HG03280 (cell line): ENCODE results near the gene ALDH9A1.
"Not testable (repeated sequence)": the region's sequence is repeated elsewhere in the genome, so short reads cannot be mapped to it uniquely, and the experiment has no call there.

Source experiments
- ATAC-seq: cut with Tn5 transposase; IDR thresholded peaks from one replicate; pipeline ENCODE4 v1.9.1; 2021; ENCODE audit warnings: mild to moderate bottlenecking, moderate library complexity; ENCODE audit not compliant: unreplicated experiment

ALDH9A1 gene

DNA sequence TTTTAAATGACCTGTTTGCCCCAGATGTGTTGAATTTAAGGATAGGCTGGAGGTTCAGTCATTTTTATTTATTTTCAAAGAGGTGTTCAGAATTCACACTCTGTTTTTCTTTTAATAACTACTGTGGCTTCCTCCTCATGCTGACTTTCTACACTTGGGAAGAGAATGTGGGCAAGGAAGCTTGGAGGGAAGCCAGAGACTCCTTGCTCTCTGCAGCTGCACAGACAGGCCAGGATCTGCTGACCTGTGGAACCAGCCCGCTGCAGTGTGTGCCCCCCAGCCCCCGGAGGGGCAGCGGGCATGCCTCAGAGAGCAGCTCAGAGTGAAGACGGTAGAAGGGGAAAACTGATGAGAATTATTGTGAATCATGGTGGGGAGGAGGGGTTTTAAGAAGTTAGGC is 50.4 kb downstream of the ALDH9A1 start:
- no peak for ATAC-seq

DNA sequence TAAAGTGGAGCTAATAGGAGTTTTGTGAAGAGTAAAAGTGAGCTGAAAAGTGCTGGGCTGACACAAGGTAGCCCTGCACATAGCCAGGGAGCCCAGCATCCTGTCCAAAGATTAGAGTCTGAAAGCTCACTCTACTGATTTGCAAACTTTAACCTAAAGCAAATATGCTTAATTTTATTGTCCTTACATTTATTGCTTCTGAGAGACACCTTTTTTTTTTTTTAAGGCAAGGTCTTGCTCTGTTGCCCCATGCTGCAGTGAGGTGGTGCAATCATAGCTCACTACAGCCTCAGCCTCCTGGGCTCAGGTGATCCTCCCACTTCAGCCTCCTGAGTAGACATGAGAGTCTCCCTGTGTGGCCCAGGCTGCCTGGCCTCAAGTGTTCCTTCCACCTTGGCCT is 50.8 kb downstream of the ALDH9A1 start:
- no peak for ATAC-seq

DNA sequence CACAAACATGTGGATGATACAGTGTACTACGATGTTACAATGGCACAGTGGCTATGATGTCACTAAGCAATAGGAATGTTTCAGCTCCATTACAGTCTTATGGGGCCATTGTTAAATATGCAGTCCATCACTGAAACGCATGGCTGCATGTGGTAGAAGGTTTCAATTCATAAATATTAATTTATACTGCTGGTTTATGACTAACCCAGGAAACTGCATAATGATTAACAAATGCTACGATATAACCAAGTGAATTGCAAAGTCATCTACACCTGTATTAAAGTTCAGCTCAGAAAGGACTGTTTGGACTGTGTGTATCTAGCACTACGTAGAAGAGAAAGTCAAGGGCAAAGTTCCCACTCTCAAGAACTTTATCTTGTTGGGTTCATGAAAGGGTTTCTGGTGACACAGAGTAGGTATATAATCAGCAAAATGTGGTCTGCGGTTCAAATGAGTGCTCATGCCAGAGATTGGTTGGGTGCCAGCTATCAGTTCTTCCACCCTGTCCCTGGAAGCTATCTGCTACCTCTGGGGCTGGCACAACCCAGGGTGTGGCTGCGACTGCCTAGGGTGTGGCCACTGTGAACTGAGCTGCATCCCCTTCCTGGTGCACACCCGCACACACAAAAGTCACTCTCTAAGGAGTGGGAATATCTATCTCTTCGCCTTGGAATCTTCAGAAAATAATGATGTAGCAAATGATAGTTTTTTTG is 52.6 kb downstream of the ALDH9A1 start:
- no peak for ATAC-seq

DNA sequence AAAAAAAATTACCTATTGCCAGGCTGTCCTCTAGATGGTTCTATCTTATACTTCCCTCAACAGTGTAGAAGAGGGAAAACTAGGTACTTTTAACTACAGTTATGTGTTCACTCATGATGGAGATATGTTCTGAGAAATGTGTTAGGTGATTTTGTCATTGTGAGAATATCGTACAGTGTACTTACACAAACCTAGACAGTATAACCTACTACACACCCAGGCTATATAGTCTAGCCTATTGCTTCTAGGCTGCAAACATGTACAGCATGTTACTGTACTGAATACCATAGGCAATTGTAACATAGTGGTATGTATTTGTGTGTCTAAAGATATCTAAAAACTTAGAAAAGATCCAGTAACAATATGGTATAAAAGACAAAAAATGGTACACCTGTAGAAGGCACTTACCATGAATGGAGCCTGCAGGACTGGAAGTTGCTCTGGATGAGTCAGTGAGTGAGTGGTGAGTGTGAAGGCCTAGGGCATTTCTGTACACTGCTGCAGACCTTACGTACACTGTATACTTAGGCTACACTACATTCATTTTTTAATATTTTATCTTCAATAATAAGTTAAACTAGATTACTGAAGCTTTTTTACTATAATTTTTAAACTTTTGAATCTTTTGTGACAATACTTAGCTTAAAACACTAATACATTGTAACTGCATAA is 54.2 kb downstream of the ALDH9A1 start:
- ATAC-seq, result no peak

DNA sequence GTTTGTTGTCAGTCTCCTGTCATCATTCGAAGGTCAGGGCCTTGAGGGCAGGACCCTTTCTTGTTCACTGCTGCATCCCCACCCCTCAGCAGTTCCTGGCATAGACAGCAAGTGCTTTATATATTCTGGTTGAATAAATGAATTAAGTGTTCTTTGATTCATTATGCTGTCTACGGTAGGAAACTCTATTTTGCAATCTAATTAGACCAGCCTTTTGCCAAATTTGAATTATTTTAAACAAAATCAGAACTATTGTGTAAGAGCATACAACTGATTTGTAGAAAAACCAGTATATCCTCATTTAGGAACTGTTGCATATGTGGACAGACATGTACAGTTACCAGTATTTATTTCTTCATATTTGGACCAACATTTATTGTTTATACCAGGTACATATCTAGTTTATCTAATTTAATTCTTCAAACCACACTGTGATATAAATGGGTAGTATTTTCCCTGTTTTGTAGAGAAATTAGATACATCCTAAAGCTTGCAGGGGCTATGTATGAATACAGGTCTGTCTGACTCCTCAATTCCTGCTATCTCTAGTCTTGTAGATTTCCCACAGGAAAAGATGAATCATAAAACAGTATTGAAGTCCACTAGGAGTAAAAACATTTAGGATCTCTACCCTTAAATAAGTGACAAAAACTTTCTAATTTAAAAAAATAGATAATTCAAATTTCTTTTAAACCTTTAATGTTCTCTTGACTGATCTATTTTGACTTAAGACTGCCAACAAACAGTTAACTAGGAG is 57.0 kb downstream of the ALDH9A1 start:
- ATAC-seq, result no peak

DNA sequence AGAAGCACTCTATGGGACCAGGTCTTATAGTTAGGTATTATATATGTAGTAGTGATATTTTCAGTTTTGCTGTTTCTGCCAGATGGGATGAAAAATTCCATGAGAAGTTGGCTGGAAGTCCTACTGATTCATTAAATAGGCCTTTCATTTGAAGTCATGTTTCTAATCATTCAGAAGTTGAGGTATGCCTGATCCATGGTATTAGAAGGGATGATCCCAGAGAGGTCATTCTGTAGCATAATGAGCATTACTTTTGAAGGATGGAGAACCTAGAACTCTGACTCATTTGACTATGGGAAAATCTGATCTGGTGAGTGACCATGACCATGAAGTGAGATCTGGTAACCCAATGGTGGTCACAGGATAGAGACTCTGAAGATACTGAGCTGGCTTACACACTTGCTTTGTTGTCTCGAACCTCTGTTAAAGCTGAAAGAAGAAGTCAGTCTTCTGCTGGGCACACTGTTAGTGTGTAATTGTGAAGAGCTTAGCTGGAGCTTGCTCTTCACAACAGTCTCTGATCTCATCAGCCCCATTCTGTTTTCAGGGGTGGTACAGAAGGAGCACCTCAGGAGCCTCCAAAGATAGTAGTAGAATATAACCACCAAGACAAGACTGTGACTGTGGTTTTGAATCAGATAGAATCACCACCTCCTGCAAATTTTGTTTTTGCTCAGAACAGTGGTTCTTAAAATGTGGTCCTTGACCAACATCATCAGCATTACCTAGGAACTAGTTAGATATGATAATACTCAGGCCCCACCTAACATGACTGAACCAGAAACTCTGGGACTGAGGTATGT is 58.3 kb downstream of the ALDH9A1 start:
- no peak for ATAC-seq

DNA sequence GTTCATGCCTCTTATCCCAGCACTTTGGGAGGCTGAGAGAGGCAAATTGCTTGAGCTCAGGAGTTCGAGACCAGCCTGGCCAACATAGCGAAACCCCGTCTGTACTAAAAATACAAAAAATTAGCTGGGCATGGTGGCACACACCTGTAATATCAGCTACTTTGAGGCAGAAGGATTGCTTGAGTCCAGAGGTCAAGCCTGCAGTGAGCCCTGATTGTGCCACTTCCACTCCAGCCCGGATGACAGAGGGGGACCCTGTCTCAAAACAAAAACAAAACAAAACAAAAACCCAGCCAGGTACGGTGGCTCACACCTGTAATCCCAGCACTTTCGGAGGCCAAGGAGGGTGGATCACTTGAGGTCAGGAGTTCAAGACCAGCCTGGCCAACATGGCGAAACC is 60.2 kb downstream of the ALDH9A1 start:
- ATAC-seq, result not testable (repeated sequence)

DNA sequence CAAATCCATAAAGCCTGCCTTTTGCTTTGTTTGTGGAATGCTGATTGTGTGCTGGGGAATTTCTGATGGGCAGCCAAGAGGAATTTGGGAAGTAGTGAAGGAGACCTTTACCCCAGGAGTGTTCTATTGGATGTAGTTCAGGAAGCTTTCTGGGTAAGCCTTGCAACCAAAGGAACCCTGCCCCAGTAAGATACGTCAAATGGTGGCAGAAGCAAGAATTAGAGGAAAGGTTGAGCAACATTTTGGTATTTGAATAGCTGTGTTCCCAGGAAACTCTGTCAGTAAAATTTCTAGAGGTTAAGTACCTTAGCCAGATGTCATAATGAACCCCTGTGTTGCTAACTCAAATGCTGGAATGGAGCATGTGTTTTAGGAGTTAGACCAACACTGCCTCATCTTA is 60.9 kb downstream of the ALDH9A1 start:
- no peak for ATAC-seq

DNA sequence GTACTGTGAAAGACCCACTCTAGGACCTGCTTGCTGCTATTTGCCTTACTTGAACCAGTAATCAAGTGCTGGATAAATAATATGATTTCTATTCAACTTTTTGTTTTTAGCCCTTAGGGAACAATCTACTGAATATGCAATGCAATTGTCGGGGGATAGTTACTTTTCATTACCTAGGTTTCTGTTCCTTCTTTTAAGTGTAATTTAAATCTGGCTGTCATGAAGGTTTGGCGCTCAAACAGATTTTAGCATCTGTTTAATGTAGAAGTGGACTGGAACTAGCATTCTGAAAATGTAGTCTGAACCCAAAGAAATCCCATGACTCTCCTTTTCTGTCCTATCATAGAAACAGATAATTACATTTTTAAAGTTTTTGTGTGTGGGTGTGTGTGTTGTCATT is 62.5 kb downstream of the ALDH9A1 start:
- no peak for ATAC-seq

DNA sequence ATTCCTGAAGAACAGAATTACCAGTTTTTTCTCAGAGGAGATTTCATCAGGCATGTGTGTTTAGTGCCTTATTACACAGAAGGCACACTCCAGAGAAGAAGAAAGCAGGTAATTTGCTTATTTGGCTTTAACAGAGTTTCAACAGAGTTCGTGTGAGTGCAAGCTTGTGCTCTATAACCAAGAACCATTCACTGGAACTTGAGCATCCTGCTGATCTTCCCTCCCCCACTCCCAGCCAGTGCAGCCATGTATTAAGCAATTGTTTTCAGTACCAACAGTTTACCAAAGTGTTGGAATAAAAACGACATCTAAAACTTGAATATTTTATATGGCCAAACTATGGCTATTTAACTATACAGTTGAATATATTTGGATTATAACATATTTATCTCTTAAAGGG is 63.0 kb downstream of the ALDH9A1 start:
- ATAC-seq, result no peak

DNA sequence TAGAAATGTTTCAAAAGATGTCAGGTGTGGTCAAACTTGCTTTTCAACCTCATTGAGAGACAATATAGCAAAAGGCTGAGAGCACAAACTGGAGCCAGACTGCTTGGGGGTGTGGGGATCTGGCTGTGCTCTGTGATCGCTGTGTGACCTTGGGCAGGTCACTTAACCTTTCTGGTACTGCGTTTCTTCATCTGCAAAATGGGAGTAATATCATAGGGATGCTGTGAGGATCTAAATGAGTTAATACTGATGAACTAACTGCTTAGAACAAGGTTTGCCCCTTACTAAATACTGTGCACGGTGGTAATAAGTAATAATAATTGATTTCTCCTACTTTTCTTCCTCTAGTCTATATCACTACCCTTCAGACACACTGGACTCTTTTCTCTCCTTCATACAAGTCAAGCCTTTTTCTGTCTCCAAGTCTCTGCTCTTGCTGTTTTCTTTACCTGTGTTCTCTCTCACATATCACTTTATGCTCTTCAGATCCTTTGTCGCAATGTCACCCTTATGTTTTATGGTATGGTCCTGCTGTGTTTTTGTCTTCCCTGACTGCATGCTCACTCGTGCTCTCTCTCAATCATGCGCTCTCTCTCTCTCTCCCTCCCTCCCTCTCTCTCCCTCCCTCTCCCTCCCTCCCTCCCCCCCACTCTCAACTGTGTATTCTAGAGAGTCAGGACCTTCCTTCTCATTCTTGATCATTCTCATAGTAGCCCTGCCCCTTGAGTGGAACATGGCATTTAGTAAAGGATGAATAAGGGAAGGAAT is 64.0 kb downstream of the ALDH9A1 start:
- no peak for ATAC-seq

DNA sequence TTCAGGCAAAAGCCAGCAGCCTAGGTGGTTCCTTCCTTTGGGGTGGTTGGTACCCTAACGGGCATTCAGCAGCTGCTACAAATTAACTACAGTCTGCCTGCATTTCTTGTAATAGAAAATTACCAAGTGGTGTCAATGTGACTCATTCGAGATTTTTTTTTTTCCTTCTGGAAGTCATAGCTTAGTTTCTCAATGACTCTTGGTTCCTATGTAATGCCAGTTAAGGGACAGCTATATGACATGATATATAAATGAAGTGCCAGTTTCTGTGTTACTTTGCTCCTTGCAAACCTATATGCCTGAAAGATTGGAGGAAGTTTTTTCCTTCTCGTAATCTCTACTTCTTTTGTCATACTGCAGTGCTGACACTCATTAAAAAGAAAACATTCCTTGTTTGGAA is 64.7 kb downstream of the ALDH9A1 start:
- ATAC-seq, result no peak

DNA sequence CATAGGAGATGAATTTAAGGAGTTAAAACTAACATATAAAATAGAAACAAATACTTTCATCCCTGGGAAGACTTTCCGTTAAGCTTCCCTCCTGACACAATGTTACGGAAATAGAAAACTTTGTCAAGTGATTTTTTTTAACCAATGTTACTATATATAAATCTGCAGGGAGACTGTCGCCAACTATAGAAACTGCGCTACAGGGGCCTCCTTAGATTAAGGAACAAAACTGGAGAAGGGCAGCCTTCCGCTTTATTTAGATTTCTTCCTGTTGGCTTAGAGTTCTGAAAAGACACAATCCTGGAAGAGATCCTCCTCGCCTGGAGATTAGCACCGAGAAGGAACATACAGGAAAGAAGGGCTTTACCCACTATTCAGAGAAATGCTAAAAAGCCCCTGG is 65.9 kb downstream of the ALDH9A1 start:
- no peak for ATAC-seq

DNA sequence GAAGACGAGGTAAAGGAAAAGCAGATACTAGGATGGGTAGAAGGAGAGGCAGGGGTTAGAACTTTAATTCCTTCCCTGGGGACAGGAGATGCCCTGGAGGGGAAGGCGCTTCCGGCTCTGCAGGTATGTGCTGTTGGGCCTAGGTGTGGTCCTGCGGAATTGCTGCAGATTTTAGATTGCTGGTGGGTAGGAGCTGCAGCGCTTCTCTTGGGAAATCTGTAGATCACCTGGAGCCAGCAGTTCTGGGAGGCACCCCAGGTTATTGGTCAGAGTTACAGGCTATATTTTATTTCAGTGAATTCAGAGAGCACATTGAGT is 66.3 kb downstream of the ALDH9A1 start:
- no peak for ATAC-seq

DNA sequence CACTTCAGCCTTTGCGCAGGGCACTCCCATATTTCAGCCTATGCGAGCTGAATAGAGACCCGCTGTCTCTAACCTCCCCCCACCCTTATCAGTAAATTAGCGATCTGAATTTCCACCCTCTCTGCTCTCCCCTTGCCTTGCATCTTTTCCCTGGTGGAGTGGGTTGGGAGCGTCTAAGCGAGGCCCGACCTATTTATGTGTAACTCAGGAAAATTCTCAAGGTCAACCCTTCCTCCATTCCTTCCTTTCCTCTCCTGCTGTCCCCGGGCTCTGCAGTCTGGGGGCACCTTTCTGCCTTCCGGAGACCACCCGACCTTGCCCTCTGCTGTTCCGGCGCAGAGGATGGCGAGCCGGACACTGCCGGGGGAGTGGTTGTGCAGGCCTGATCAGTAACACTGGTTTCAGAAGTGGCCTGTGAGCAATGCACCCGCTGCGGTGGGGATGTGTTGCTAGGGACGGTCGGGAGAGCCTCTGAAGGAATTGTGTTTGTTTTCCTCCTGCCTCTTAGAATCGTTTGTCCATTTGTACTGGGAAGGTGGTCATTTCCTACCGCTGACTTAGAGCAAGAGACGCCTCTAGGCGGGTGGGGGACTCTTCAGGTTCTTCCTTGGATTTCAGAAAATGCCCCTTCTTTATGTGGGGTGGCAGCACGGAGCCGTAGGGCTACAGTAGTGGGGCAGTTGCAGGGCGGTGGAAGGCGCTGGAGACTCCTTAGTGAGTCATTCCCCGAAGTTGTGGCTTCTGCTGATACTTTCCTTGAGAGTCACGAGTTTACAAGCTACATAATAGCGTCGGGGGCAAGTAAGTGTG is 66.8 kb downstream of the ALDH9A1 start:
- peak; percentile 22 for ATAC-seq

DNA sequence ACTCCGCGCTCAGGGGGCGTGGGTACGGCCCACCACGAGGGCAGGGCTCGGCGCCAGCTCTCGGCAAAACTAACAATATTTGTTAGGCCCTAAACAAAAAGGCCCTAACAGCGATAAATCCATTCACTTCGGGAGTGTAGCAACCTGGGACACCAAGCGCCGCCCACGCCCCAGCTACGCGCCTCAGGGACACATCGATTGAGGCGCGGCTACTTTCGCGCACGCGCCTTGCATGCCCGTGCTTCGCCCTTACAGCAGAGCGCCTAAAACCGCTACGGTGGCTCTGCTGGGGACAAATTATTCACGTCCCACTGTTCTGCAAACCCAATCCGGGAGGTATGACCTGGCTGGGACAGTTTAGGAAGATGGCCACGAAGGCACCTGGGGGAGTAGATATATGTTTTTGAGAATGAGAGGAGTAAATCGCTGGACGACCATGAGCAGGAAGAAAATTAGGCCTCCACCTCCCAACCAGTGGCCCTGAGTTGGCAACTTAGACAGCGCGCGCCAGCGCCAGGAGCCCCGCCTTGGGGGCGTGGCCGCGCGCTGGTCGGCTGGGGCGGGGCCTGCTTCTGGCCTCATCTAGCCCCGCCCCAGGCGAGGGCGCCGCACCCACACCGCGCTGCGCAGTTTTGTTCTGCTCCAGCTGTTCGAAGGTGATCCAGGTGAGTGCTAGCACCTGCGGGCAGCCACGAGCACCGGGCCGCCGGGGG is 67.6 kb downstream of the ALDH9A1 start, which contains the start of gene MGST3:
Gene MGST3, plus strand, starts transcription at position 606 of the 713 bp plus-strand sequence. CDS start 18,614 bp downstream, outside the sequence.
- ATAC-seq, result peak; percentile 92

DNA sequence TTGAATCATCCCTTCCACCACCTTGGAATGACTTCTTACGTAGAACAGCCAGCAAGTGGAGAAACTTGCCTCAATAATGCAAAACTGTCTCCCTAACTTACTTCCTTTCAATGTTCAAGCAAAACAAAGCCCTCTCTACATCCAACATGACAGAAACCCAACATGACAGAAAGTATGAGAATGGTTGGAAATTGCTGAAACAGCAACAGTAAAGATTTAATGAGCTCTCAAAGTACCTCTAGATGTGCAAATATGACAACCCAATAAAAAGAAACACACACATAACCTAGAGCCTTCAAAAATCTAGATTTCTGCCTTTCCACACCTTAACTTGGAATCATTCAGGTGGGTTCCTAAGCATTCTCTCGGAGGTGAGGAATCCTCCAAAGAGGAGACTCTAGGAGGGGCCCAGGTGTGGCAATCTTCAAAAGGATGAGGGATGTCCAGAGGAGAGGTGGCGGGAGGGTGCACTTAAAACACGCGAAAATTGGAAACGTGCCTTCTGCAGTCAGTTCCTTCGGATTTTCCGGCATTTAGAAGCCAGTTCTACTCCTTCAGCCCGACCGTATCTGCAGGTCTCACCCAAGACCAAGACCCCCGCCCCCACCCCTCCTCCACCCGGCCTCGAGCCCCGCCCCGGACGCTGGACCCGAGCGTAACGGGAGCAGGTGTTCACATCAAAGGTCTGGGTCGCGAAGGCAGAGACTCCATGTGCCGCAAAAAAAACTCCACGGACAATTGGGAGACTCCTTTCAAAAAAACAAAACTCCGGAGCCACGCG is 68.3 kb downstream of the ALDH9A1 start:
- no peak for ATAC-seq

DNA sequence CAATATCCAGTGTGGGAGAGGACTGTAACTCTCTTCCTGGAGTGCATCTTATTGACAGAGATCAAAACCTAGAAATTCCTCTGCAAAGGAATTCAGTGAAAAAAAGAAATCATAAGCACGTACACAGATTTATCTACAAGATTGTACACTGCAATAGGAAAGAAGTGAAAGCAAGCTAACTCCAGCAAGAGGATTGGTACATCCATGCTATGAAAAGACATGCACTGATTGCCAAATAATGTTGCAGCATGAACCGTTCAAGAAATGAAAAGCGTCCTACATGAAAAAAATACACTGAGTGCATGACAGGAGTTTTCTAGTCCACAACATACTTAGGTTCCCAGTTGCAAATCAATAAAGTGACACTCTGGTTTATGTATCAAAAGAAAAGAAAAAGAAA is 69.2 kb downstream of the ALDH9A1 start:
- ATAC-seq, result no peak
